Hematopoietic multipotent progenitor cell treated with erythropoietin and hydrocortisone succinate and interleukin-3 and kit ligand, for 15 days (in vitro differentiated cells): ENCODE results near the gene BACH2.
"Not testable (repeated sequence)": the region's sequence is repeated elsewhere in the genome, so short reads cannot be mapped to it uniquely, and the experiment has no call there.

Source experiments
- DNase-seq: peaks from one replicate; pipeline ENCODE4 v3.0.0-alpha.2; 2015; ENCODE audit warnings: low spot score

BACH2 gene

GRCh38 chr6:90296341-90297114, at the start of gene BACH2:
BACH2 (minus strand) TSS chr6:90296843; CDS start chr6:90008844, 287,999 bp downstream.
- peak; percentile 44 for DNase-seq

- DNase-seq: no peak
These were observed 46.9 kb upstream of the BACH2 start for GRCh38 chr6:90343576-90343975.

GRCh38 chr6:90338409-90338808, 41.8 kb upstream of the BACH2 start:
- no peak for DNase-seq

GRCh38 chr6:90336388-90336947, 39.8 kb upstream of the BACH2 start:
- no peak for DNase-seq

GRCh38 chr6:90333928-90334327, 37.3 kb upstream of the BACH2 start:
- no peak for DNase-seq

- DNase-seq: not testable (repeated sequence)
These were observed 36.4 kb upstream of the BACH2 start for GRCh38 chr6:90332978-90333543.

- DNase-seq: no peak
These were observed 32.9 kb upstream of the BACH2 start for GRCh38 chr6:90329386-90330077.

GRCh38 chr6:90328004-90328403, 31.4 kb upstream of the BACH2 start:
- no peak for DNase-seq

GRCh38 chr6:90326404-90327057, 29.9 kb upstream of the BACH2 start:
- DNase-seq: no peak

GRCh38 chr6:90323706-90324105, 27.1 kb upstream of the BACH2 start:
- no peak for DNase-seq

- no peak for DNase-seq
These were observed 26.4 kb upstream of the BACH2 start for GRCh38 chr6:90322976-90323474.

- no peak for DNase-seq
These were observed 23.5 kb upstream of the BACH2 start for GRCh38 chr6:90319979-90320685.

GRCh38 chr6:90319044-90319443, 22.4 kb upstream of the BACH2 start:
- no peak for DNase-seq

- DNase-seq: no peak
These were observed 19.3 kb upstream of the BACH2 start for GRCh38 chr6:90315986-90316385.

GRCh38 chr6:90315354-90315950, 18.8 kb upstream of the BACH2 start:
- no peak for DNase-seq

- no peak for DNase-seq
These were observed 17.9 kb upstream of the BACH2 start for GRCh38 chr6:90314514-90314913.

- no peak for DNase-seq
These were observed 14.9 kb upstream of the BACH2 start for GRCh38 chr6:90311569-90311968.

- DNase-seq: no peak
These were observed 9.3 kb upstream of the BACH2 start for GRCh38 chr6:90305800-90306448.

- DNase-seq: no peak
These were observed 7.7 kb upstream of the BACH2 start for GRCh38 chr6:90304308-90304707.

GRCh38 chr6:90303039-90303438, 6.4 kb upstream of the BACH2 start:
- no peak for DNase-seq

- no peak for DNase-seq
These were observed 5.7 kb upstream of the BACH2 start for GRCh38 chr6:90302320-90302719.
